ENCODE results near the gene KIAA0753. TPM values are rescaled to one million over a fixed set of nuclear protein-coding genes. Genes with fewer than 3 reads are reported as not detected.

KIAA0753 gene
- total and polyA plus RNA-seq, 9 of the 15 experiments (the other 6 are each of a cell fraction or from before 2014, with no cell fraction given), result 2.0 to 9.0 (median 6.9) TPM

- TF ChIP-seq MCM7 (IDR thresholded peaks at IDR 0.05), result no peak
- TF ChIP-seq SMAD1 (IDR thresholded peaks at IDR 0.05; ENCODE audit: low read depth, low read length, partially characterized antibody), result peak; percentile 32
- TF ChIP-seq ZC3H11A (IDR thresholded peaks at IDR 0.05; ENCODE audit: low read depth, low read length), result no peak
- peak; percentile 61; the same call in 1 of the 2 replicates for TF ChIP-seq SP1 (CRISPR knock-in tag; IDR thresholded peaks at IDR 0.05)
- TF ChIP-seq NCOA6 (IDR thresholded peaks at IDR 0.05), result no peak; the same call in 1 of the 2 replicates
- no peak for TF ChIP-seq CREB3 (tag; conservative IDR thresholded peaks at IDR 0.05; ENCODE audit: low read depth)
- peak; percentile 77; the same call in 1 of the 2 replicates for TF ChIP-seq TFAP4 (CRISPR knock-in tag; IDR thresholded peaks at IDR 0.05; ENCODE audit: borderline replicate concordance)
- no peak for TF ChIP-seq KDM2B (CRISPR knock-in tag; IDR thresholded peaks at IDR 0.05)
- TF ChIP-seq MTA3 (IDR thresholded peaks at IDR 0.05; ENCODE audit: borderline replicate concordance), result peak; percentile 99
- no peak for TF ChIP-seq NFIX (CRISPR knock-in tag; IDR thresholded peaks at IDR 0.05; ENCODE audit: low read depth)
- TF ChIP-seq SNAPC5 (CRISPR knock-in tag; IDR thresholded peaks at IDR 0.05), result no peak
- no peak for TF ChIP-seq MCM2 (IDR thresholded peaks at IDR 0.05; ENCODE audit: low read depth)
- no peak for TF ChIP-seq ZNF212 (CRISPR knock-in tag; IDR thresholded peaks at IDR 0.05)
- TF ChIP-seq NFXL1 (CRISPR knock-in tag; IDR thresholded peaks at IDR 0.05), result no peak
- TF ChIP-seq TSC22D4 (tag; IDR thresholded peaks at IDR 0.05), result no peak
- no peak for TF ChIP-seq MITF (IDR thresholded peaks at IDR 0.05)
- TF ChIP-seq RBM15 (IDR thresholded peaks at IDR 0.05; ENCODE audit: insufficient read depth, low read length), result no peak
- no peak for TF ChIP-seq ATF1 (CRISPR knock-in tag; IDR thresholded peaks at IDR 0.05)
- TF ChIP-seq ATF1 (tag; IDR thresholded peaks at IDR 0.05), result peak; percentile 57
- TF ChIP-seq ZNF395 (CRISPR knock-in tag; IDR thresholded peaks at IDR 0.05), result no peak
- TF ChIP-seq PHTF2 (CRISPR knock-in tag; IDR thresholded peaks at IDR 0.05), result no peak
- TF ChIP-seq PTTG1 (tag; IDR thresholded peaks at IDR 0.05; ENCODE audit: low read depth), result no peak
Measured at GRCh38 chr17:6640536-6641246, at the start of gene KIAA0753, which contains the start of gene TXNDC17 (continued).

Measured in K562 (cell line).